HepG2 (cell line): ENCODE measurements around the gene GPC6. TPM values are rescaled to one million over a fixed set of nuclear protein-coding genes. Genes with fewer than 3 reads are reported as not detected.

Experiments
- ATAC-seq: fragments of 200-7000 bp; cut with Tn5 transposase; 3 replicates; pipeline ENCODE4 v1.9.1; 2020; ENCODE audit warnings: mild to moderate bottlenecking, moderate library complexity
- BruUV-seq: library from RNA; stranded (reverse); fragments of 400-500 nt; replicated peaks from 2 replicates; lab custom pipeline; 2021; lab: Mats Ljungman, UMichigan
- CTCF ChIA-PET: fragments of 300-600 bp; formaldehyde crosslinking; extraction: SDS; loops from one replicate; lab custom pipeline; 2021; ENCODE audit warnings: low total read pairs, inconsistent platforms, low intra/inter-chr PET ratio; lab: Yijun Ruan, JAX
- POLR2A ChIA-PET: fragments of 350-600 bp; sonication (Branson Sonifier 250); formaldehyde crosslinking; loops from one replicate; lab custom pipeline; 2020; ENCODE audit warnings: antibody characterized with exemption, inconsistent platforms; lab: Yijun Ruan, JAX
- DNase-seq: peaks from one replicate; pipeline ENCODE4 v3.0.0-alpha.2; 2015; ENCODE audit warnings: low spot score
- FAIRE-seq: peaks from 3 replicates; lab custom pipeline; 2011; peaks lifted over from hg19 to GRCh38; lab: Jason Lieb, UNC
- H2AFZ ChIP-seq: one replicate; pipeline ENCODE4 v1.6.1; 2011; ENCODE audit warnings: low read length, inconsistent platforms
- H3K27ac ChIP-seq: fragments of 300-600 bp; 3 replicates; pipeline ENCODE4 v1.8.0; 2011; ENCODE audit warnings: mixed run types, mild to moderate bottlenecking, mixed read lengths, low read length, inconsistent platforms; ENCODE audit not compliant: insufficient read depth; ENCODE audit errors: extremely low read length
- H3K27me3 ChIP-seq, 2 experiments: fragments of 200-600 bp in 1 of 2; 2 replicates in 1 of 2; 3 replicates in 1 of 2; pipeline versions ENCODE4 v1.6.0 to v1.8.0; 2011; ENCODE audit warnings: low read length in 2 of 2, mild to moderate bottlenecking in 2 of 2, moderate library complexity in 2 of 2, inconsistent platforms in 1 of 2; ENCODE audit not compliant: insufficient read depth in 2 of 2, control insufficient read depth in 1 of 2
- H3K36me3 ChIP-seq, 2 experiments: fragments of 200-600 bp in 1 of 2; replicated peaks in 1 of 2; 2 replicates in 1 of 2; 3 replicates in 1 of 2; pipeline versions ENCODE4 v1.5.1 to v1.8.0; 2011; ENCODE audit warnings: low read length in 2 of 2, inconsistent platforms in 1 of 2; ENCODE audit not compliant: insufficient read depth in 2 of 2, control insufficient read depth in 1 of 2
- H3K4me1 ChIP-seq: 2 replicates; pipeline ENCODE4 v1.5.1; 2012; ENCODE audit warnings: low read length, inconsistent platforms; ENCODE audit not compliant: insufficient read depth
- H3K4me2 ChIP-seq: 2 replicates; pipeline ENCODE4 v1.6.0; 2011; ENCODE audit warnings: low read depth, low read length, inconsistent platforms
- H3K4me3 ChIP-seq, 3 experiments: fragments of 200-600 bp in 1 of 3; sonication (generic), shearing (Covaris generic) in 1 of 3; replicated peaks in 1 of 3; 2 replicates each; pipeline ENCODE4 v1.5.1; 2011 to 2016; ENCODE audit warnings: low read length in 3 of 3, inconsistent platforms in 2 of 3, low read depth in 2 of 3, mild to moderate bottlenecking in 2 of 3, control low read depth in 1 of 3, mixed read lengths in 1 of 3; ENCODE audit not compliant: insufficient read depth in 1 of 3
- H3K79me2 ChIP-seq: one replicate; pipeline ENCODE4 v1.6.1; 2011; ENCODE audit warnings: low read length, inconsistent platforms; ENCODE audit not compliant: insufficient read depth
- H3K9ac ChIP-seq: 2 replicates; pipeline ENCODE4 v1.6.0; 2011; ENCODE audit warnings: mild to moderate bottlenecking, low read depth, low read length, inconsistent platforms; ENCODE audit not compliant: insufficient read depth
- H3K9me3 ChIP-seq: 2 replicates; pipeline ENCODE4 v1.5.1; 2012; ENCODE audit warnings: mild to moderate bottlenecking, low read length
- H4K20me1 ChIP-seq: 2 replicates; pipeline ENCODE4 v1.6.0; 2011; ENCODE audit warnings: inconsistent platforms, mild to moderate bottlenecking, low read length, moderate library complexity; ENCODE audit not compliant: insufficient read depth
- CEBPB ChIP-seq: IDR thresholded peaks from 2 replicates; pipeline ENCODE4 v1.6.1; 2011; ENCODE audit warnings: low read depth, low read length, improper control_type of control experiment, borderline replicate concordance
- CENPX ChIP-seq: sonication (generic); formaldehyde crosslinking; IDR thresholded peaks from 2 replicates; pipeline ENCODE4 v1.9.0; 2021; ENCODE audit warnings: mild to moderate bottlenecking, missing genetic modification reagents, moderate library complexity
- FOSL2 ChIP-seq: sonication (generic); formaldehyde crosslinking; IDR thresholded peaks from 2 replicates; pipeline ENCODE4 v1.4.0; 2020; ENCODE audit warnings: missing genetic modification reagents
- JARID2 ChIP-seq: sonication (generic); formaldehyde crosslinking; IDR thresholded peaks from 2 replicates; pipeline ENCODE4 v1.8.1; 2023; ENCODE audit warnings: missing genetic modification reagents, inconsistent platforms; ENCODE audit not compliant: insufficient replicate concordance
- KAT2B ChIP-seq: fragments of 150-350 bp; IDR thresholded peaks from 2 replicates; pipeline ENCODE4 v1.6.1; 2014; ENCODE audit warnings: low read depth, low read length, borderline replicate concordance
- KLF13 ChIP-seq: sonication (generic); formaldehyde crosslinking; IDR thresholded peaks from 2 replicates; pipeline ENCODE4 v1.4.0; 2020; ENCODE audit warnings: mild to moderate bottlenecking, missing genetic modification reagents
- PHF21A ChIP-seq: sonication (generic); formaldehyde crosslinking; IDR thresholded peaks from 2 replicates; pipeline ENCODE4 v1.5.0; 2020; ENCODE audit warnings: mild to moderate bottlenecking, missing genetic modification reagents
- POLR2G ChIP-seq: fragments of 200-400 bp; formaldehyde crosslinking; IDR thresholded peaks from 2 replicates; pipeline ENCODE4 v1.6.1; 2018; ENCODE audit warnings: mild to moderate bottlenecking, low read depth, low read length, moderate library complexity
- SAP130 ChIP-seq: IDR thresholded peaks from 2 replicates; pipeline ENCODE4 v1.6.1; 2016; ENCODE audit warnings: low read depth
- SIN3B ChIP-seq: fragments of 150-350 bp; IDR thresholded peaks from 2 replicates; pipeline ENCODE4 v1.6.1; 2014; ENCODE audit warnings: low read length
- SYNCRIP ChIP-seq: fragments of 200-400 bp; formaldehyde crosslinking; IDR thresholded peaks from 2 replicates; pipeline ENCODE4 v1.6.1; 2018; ENCODE audit warnings: mild to moderate bottlenecking, low read depth, low read length; ENCODE audit not compliant: insufficient read depth
- TAF15 ChIP-seq: fragments of 200-400 bp; formaldehyde crosslinking; IDR thresholded peaks from one replicate; pipeline ENCODE4 v1.6.1; 2018; ENCODE audit warnings: mild to moderate bottlenecking, low read depth, low read length; ENCODE audit not compliant: poor library complexity, severe bottlenecking
- YY1 ChIP-seq: IDR thresholded peaks from 2 replicates; pipeline ENCODE4 v1.6.1; 2011; ENCODE audit warnings: low read length, low read depth, moderate library complexity, mild to moderate bottlenecking; ENCODE audit not compliant: insufficient read depth, insufficient replicate concordance
- ZNF24 ChIP-seq: fragments of 450-650 bp; IDR thresholded peaks from 2 replicates; pipeline ENCODE4 v1.6.1; 2017; ENCODE audit warnings: antibody characterized with exemption, mild to moderate bottlenecking
- ZNF737 ChIP-seq: sonication (generic); formaldehyde crosslinking; IDR thresholded peaks from 2 replicates; pipeline ENCODE4 v1.5.0; 2020; ENCODE audit warnings: missing genetic modification reagents, mild to moderate bottlenecking, borderline replicate concordance
- ZNF776 ChIP-seq: sonication (generic); formaldehyde crosslinking; IDR thresholded peaks from 2 replicates; pipeline ENCODE4 v1.4.0; 2020; ENCODE audit warnings: mild to moderate bottlenecking, missing genetic modification reagents
- ZNF839 ChIP-seq: sonication (generic); formaldehyde crosslinking; IDR thresholded peaks from 2 replicates; pipeline ENCODE4 v1.4.0; 2020; ENCODE audit warnings: missing genetic modification reagents, mild to moderate bottlenecking, borderline replicate concordance
- WGBS: methylation state at CpG from one replicate; pipeline ENCODE4 v1.1.6; 2017; ENCODE audit warnings: low lambda C conversion rate; 5-methylcytosine and 5-hydroxymethylcytosine counted together
- in situ Hi-C: cut with HindIII; loops from 2 replicates; pipeline ENCODE4 v1.10.0; 2017; ENCODE audit warnings: low pct_unique_long_range_greater_than_20kb; ENCODE audit not compliant: extremely low pct_ligation_motif_present
- intact Hi-C: fragments of 100-400 bp; cut with micrococcal nuclease; formaldehyde crosslinking; loops from one replicate; pipeline ENCODE4 v1.10.0; 2022; ENCODE audit not compliant: unreplicated experiment
- polyA plus RNA-seq, 8 experiments: library from polyadenylated mRNA; depleted of rRNA in 3 of 8; stranded (reverse) in 7 of 8; unstranded in 1 of 8; fragments of >200 nt; fragmentation: Illumina TruSeq in 4 of 8; extraction: Trizol in 4 of 8; gene quantifications; 2 replicates each; pipeline versions ENCODE4 v1.2.1 to v1.2.3, GENCODE V29; 2011 to 2016; ENCODE audit warnings: low read depth in 4 of 8, missing spikeins in 1 of 8, mixed read lengths in 1 of 8; ENCODE audit not compliant: insufficient read depth in 1 of 8
- total RNA-seq, 5 experiments: library from RNA; depleted of rRNA; stranded (reverse); fragments of >200 nt; fragmentation: Illumina TruSeq; extraction: Trizol; gene quantifications; 2 replicates each; pipeline ENCODE4 v1.2.3, GENCODE V29; 2016; ENCODE audit warnings: low read depth in 1 of 5
- TF ChIP-seq, protein P1 (sequence below): sonication (generic); formaldehyde crosslinking; conservative IDR thresholded peaks from 2 replicates; pipeline ENCODE4 v1.4.0; 2020; ENCODE audit warnings: missing genetic modification reagents
- TF ChIP-seq, protein P2 (sequence below): sonication (generic); formaldehyde crosslinking; IDR thresholded peaks from 2 replicates; pipeline ENCODE4 v1.5.1; 2020; ENCODE audit warnings: missing genetic modification reagents, mild to moderate bottlenecking, borderline replicate concordance

GPC6 gene
- total and polyA plus RNA-seq, 2 of the 13 experiments (the other 11 are each of a cell fraction or from before 2014, with no cell fraction given) = 24.5 to 33.9 TPM

DNA sequence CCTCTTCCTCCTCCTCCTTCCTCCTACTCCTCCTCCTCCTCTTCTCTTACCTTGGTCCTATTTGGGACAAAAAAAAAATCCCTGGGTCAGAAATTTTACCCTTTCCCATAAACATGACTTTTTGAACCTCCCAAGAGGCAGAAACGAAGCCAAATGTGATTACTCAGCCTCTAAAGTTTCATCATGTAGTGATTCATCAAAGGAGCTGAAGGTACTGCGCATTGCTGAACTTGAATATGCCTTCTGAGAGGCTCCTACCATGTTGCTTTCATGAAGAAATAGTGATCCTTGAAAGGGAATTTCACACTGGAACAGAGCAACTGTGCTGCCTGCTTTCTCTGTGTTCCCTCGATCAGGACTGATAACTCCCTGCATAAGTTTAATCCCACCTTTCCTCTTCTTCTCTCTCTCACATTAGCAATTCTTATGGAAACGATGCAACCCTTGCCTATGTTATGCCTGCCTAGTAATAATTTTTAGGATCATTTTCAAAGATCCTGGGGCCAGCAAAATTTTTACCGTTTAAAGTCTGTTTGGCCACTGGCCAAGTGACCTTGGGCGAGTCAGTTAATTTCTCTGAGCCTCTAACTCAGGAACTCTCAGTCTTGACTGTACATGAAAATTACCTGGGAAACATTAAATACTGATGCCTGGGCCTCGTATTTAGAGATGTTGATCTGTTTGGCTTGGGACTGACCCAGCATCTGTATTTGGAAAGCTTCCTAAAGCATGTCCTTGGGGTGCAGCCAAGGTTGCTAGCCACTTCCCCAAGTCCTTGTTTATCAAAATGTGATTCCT lies 1103.3 kb downstream of the GPC6 start (continued):
- TF ChIP-seq, protein P1, sequence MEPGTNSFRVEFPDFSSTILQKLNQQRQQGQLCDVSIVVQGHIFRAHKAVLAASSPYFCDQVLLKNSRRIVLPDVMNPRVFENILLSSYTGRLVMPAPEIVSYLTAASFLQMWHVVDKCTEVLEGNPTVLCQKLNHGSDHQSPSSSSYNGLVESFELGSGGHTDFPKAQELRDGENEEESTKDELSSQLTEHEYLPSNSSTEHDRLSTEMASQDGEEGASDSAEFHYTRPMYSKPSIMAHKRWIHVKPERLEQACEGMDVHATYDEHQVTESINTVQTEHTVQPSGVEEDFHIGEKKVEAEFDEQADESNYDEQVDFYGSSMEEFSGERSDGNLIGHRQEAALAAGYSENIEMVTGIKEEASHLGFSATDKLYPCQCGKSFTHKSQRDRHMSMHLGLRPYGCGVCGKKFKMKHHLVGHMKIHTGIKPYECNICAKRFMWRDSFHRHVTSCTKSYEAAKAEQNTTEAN (CRISPR knock-in tag) = no peak
- TF ChIP-seq CENPX (no peak), ZNF737 (no peak), PHF21A (CRISPR knock-in tag) (no peak), ZNF24 (no peak), CEBPB (peak; percentile 82; the same call in 1 of the 2 replicates), KLF13 (CRISPR knock-in tag) (no peak), KAT2B (no peak), FOSL2 (peak; percentile 93)

DNA sequence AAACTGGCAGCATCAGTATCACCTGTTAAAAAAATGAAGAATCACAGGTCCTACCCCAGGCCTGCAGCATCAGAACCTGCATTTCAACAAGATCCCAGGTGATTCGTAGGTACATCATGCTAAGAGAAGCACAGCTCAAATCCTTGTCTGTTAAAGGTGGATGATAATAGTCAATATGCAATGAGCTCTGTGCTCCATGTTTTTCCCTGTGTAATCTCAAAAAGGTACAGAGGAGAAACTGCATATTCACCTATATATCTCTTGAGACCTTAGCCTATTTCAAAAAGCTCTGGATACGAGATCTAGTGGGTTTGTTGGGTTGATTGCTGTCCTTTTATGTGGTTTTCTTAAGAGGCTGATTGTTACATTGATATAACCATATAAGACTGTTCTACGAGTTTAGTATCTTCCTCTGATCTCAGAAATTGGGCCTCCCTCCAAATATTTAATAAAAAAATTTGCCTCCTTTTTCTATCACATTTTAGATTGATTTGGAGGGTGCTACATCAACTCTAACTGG lies 1104.0 kb downstream of the GPC6 start:
- Histone ChIP-seq H4K20me1 (no peaks in the 10 kb centered on the region), H3K9me3 (no peaks in the 10 kb centered on the region), H3K79me2 (no peaks in the 10 kb centered on the region), H3K27me3 (no peaks in the 10 kb centered on the region), H3K4me1 (peaks cover 17% of the 10 kb centered on the region), H3K27ac (no peak overlapping the region), H3K36me3 (no peaks in the 10 kb centered on the region), H3K9ac (no peak overlapping the region), H2AFZ (no peak overlapping the region), H3K4me3 (no peak overlapping the region), H3K4me2 (no peak overlapping the region)
- BruUV-seq = no TSS peak
- ATAC-seq (no peak), DNase-seq (no peak), FAIRE-seq (no peak)
- WGBS = 97% methylated on average over 3 of the region's 3 CpGs
- intact Hi-C loops = no loop called here
- TF ChIP-seq ZNF776 (CRISPR knock-in tag) = no peak
- TF ChIP-seq ZNF839 (CRISPR knock-in tag) = no peak
- no peak for TF ChIP-seq JARID2 (CRISPR knock-in tag)
- TF ChIP-seq SAP130 = no peak
- no peak for TF ChIP-seq POLR2G
- TF ChIP-seq, protein P2, sequence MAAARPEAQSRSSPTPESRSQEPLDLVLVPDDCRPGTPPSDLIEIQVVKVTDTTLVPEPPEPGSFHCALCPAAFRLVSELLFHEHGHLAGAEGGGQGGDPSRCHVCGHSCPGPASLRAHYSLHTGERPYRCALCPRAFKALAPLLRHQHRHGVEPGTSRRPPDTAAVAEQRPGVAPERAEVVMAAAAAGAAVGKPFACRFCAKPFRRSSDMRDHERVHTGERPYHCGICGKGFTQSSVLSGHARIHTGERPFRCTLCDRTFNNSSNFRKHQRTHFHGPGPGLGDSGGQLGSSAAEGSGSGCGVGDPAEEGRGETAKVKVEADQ (CRISPR knock-in tag) = no peak
- no peak for TF ChIP-seq SYNCRIP
- TF ChIP-seq TAF15 = no peak
- no peak for TF ChIP-seq YY1
- TF ChIP-seq ZNF737 = no peak
- no peak for TF ChIP-seq SIN3B
- ChIA-PET CTCF (no interaction called here), POLR2A (no interaction called here)
- in situ Hi-C loops = loop anchor here (25.0 kb wide), 1 partner anchor 1093 kb away; the partner anchor contains the start of gene GPC6
